GM12872 (cell line): ENCODE results near the gene CLDN6.

Experiments
- CTCF ChIP-seq: IDR thresholded peaks from 3 replicates; pipeline ENCODE4 v1.5.1; 2011; ENCODE audit warnings: low read depth, mild to moderate bottlenecking, low read length, moderate library complexity; ENCODE audit not compliant: insufficient read depth

Gene CLDN6

GRCh38 chr16:2966808-2967191 lies 51.2 kb downstream of the CLDN6 start:
- no peak for TF ChIP-seq CTCF

- no peak for TF ChIP-seq CTCF
These were observed 51.8 kb downstream of the CLDN6 start for GRCh38 chr16:2966043-2966807.
